ENCODE results near the gene NEK5. TPM values are rescaled to one million over a fixed set of nuclear protein-coding genes. Genes with fewer than 3 reads are reported as not detected.
"Not testable (repeated sequence)": the region's sequence is repeated elsewhere in the genome, so short reads cannot be mapped to it uniquely, and the experiment has no call there.

The NEK5 gene
- total RNA-seq (1 to 10 TPM; 3.0 to 7.5 TPM), polyA plus RNA-seq (ENCODE audit: insufficient read length in 2 of 2) (1 to 10 TPM; 6.0 to 7.6 TPM)
- long read RNA-seq, donor 1, result 0 reads
- long read RNA-seq, donor 2, full-length matches to known transcripts, result 1 of 1 reads
- long read RNA-seq, donor 2, partial matches to known transcripts, result 0 of 1 reads
- long read RNA-seq, donor 2, other reads (novel, unspliced or antisense), result 0 of 1 reads
- long read RNA-seq, donor 3, result 0 reads
- long read RNA-seq, donor 4, result 0 reads

GRCh38 chr13:52128714-52129700 lies at the start of gene NEK5:
TSS of gene NEK5 (minus strand) at chr13:52129073. CDS start at chr13:52127482, 1,591 bp downstream.
- H3K27ac ChIP-seq (ENCODE audit: low read depth, low read length), result peak within 1 kb of the TSS; percentile 52
- H3K36me3 ChIP-seq (ENCODE audit: control insufficient read depth, insufficient read depth, low read length), result peaks cover 6% of the 10 kb centered on the region
- H3K27me3 ChIP-seq (ENCODE audit: control insufficient read depth, insufficient read depth, low read length), result no peaks in the 10 kb centered on the region
- H3K4me3 ChIP-seq (ENCODE audit: low read depth, low read length), result peak within 1 kb of the TSS; percentile 77
- peak; percentile 8 to 77 (median 32) for DNase-seq (ENCODE audit: low read depth in 4 of 6, low spot score in 6 of 6)
- WGBS (ENCODE audit: insufficient coverage), result 4% methylated on average over 67 of the region's 71 CpGs
- H3K9me3 ChIP-seq (ENCODE audit: control insufficient read depth, insufficient read depth, low read length), result no peaks in the 10 kb centered on the region
- H3K4me1 ChIP-seq (ENCODE audit: control insufficient read depth, insufficient read depth, low read length), result peaks cover 13% of the 10 kb centered on the region

- H3K36me3 ChIP-seq (ENCODE audit: control insufficient read depth, insufficient read depth, low read length), result peaks cover 14% of the 10 kb centered on the region
- WGBS (ENCODE audit: insufficient coverage), result no CpG with 5 or more reads among the region's 2 CpGs
- no peak overlapping the region for H3K27ac ChIP-seq (ENCODE audit: low read depth, low read length)
Observed at GRCh38 chr13:52177276-52177675, 48.4 kb upstream of the NEK5 start.

GRCh38 chr13:52173970-52174369 lies 45.1 kb upstream of the NEK5 start:
- not testable (repeated sequence) for H3K4me3 ChIP-seq (ENCODE audit: low read depth, low read length); H3K27me3 ChIP-seq (ENCODE audit: control insufficient read depth, insufficient read depth, low read length); H3K9me3 ChIP-seq (ENCODE audit: control insufficient read depth, insufficient read depth, low read length); DNase-seq (ENCODE audit: low read depth in 4 of 6, low spot score in 6 of 6); H3K4me1 ChIP-seq (ENCODE audit: control insufficient read depth, insufficient read depth, low read length); H3K27ac ChIP-seq (ENCODE audit: low read depth, low read length)
- 80% methylated on average over 3 of the region's 6 CpGs for WGBS (ENCODE audit: insufficient coverage)
- peaks cover 12% of the 10 kb centered on the region for H3K36me3 ChIP-seq (ENCODE audit: control insufficient read depth, insufficient read depth, low read length)

More at GRCh38 chr13:52177276-52177675, 48.4 kb upstream of the NEK5 start:
- Histone ChIP-seq H3K4me1 (ENCODE audit: control insufficient read depth, insufficient read depth, low read length) (no peaks in the 10 kb centered on the region), H3K27me3 (ENCODE audit: control insufficient read depth, insufficient read depth, low read length) (no peaks in the 10 kb centered on the region), H3K4me3 (ENCODE audit: low read depth, low read length) (no peak overlapping the region), H3K9me3 (ENCODE audit: control insufficient read depth, insufficient read depth, low read length) (no peaks in the 10 kb centered on the region)
- DNase-seq (ENCODE audit: low read depth in 4 of 6, low spot score in 6 of 6), result no peak

- no peaks in the 10 kb centered on the region for H3K27me3 ChIP-seq (ENCODE audit: control insufficient read depth, insufficient read depth, low read length)
- no peak overlapping the region for H3K27ac ChIP-seq (ENCODE audit: low read depth, low read length)
- no peaks in the 10 kb centered on the region for H3K4me1 ChIP-seq (ENCODE audit: control insufficient read depth, insufficient read depth, low read length)
- DNase-seq (ENCODE audit: low read depth in 4 of 6, low spot score in 6 of 6), result no peak
- no peak overlapping the region for H3K4me3 ChIP-seq (ENCODE audit: low read depth, low read length)
- no CpG with 5 or more reads among the region's 3 CpGs for WGBS (ENCODE audit: insufficient coverage)
- no peaks in the 10 kb centered on the region for H3K9me3 ChIP-seq (ENCODE audit: control insufficient read depth, insufficient read depth, low read length)
- H3K36me3 ChIP-seq (ENCODE audit: control insufficient read depth, insufficient read depth, low read length), result peaks cover 16% of the 10 kb centered on the region
Observed at GRCh38 chr13:52173373-52173772, 44.5 kb upstream of the NEK5 start.

- not testable (repeated sequence) for H3K9me3 ChIP-seq (ENCODE audit: control insufficient read depth, insufficient read depth, low read length); H3K27me3 ChIP-seq (ENCODE audit: control insufficient read depth, insufficient read depth, low read length); DNase-seq (ENCODE audit: low read depth in 4 of 6, low spot score in 6 of 6); H3K4me1 ChIP-seq (ENCODE audit: control insufficient read depth, insufficient read depth, low read length); H3K27ac ChIP-seq (ENCODE audit: low read depth, low read length); H3K4me3 ChIP-seq (ENCODE audit: low read depth, low read length)
- H3K36me3 ChIP-seq (ENCODE audit: control insufficient read depth, insufficient read depth, low read length), result peaks cover 15% of the 10 kb centered on the region
- WGBS (ENCODE audit: insufficient coverage), result no CpG with 5 or more reads among the region's 1 CpG
Observed at GRCh38 chr13:52171686-52172085, 42.8 kb upstream of the NEK5 start.

GRCh38 chr13:52170828-52171391 lies 42.0 kb upstream of the NEK5 start:
- not testable (repeated sequence) for H3K27me3 ChIP-seq (ENCODE audit: control insufficient read depth, insufficient read depth, low read length); H3K4me3 ChIP-seq (ENCODE audit: low read depth, low read length); H3K9me3 ChIP-seq (ENCODE audit: control insufficient read depth, insufficient read depth, low read length); DNase-seq (ENCODE audit: low read depth in 4 of 6, low spot score in 6 of 6); H3K4me1 ChIP-seq (ENCODE audit: control insufficient read depth, insufficient read depth, low read length)
- WGBS (ENCODE audit: insufficient coverage), result no CpG with 5 or more reads among the region's 1 CpG
- Histone ChIP-seq H3K27ac (ENCODE audit: low read depth, low read length) (peak overlapping the region; percentile 47), H3K36me3 (ENCODE audit: control insufficient read depth, insufficient read depth, low read length) (peaks cover 19% of the 10 kb centered on the region)

GRCh38 chr13:52169839-52170238 lies 41.0 kb upstream of the NEK5 start:
- peaks cover 18% of the 10 kb centered on the region for H3K36me3 ChIP-seq (ENCODE audit: control insufficient read depth, insufficient read depth, low read length)
- DNase-seq (ENCODE audit: low read depth in 4 of 6, low spot score in 6 of 6), result no peak
- WGBS (ENCODE audit: insufficient coverage), result 100% methylated on average over 1 of the region's 5 CpGs
- H3K4me1 ChIP-seq (ENCODE audit: control insufficient read depth, insufficient read depth, low read length), result no peaks in the 10 kb centered on the region
- H3K27me3 ChIP-seq (ENCODE audit: control insufficient read depth, insufficient read depth, low read length), result no peaks in the 10 kb centered on the region
- H3K27ac ChIP-seq (ENCODE audit: low read depth, low read length), result peak overlapping the region; percentile 76
- no peaks in the 10 kb centered on the region for H3K9me3 ChIP-seq (ENCODE audit: control insufficient read depth, insufficient read depth, low read length)
- H3K4me3 ChIP-seq (ENCODE audit: low read depth, low read length), result no peak overlapping the region

GRCh38 chr13:52165411-52165810 lies 36.5 kb upstream of the NEK5 start:
- H3K4me1 ChIP-seq (ENCODE audit: control insufficient read depth, insufficient read depth, low read length), result peaks cover 2% of the 10 kb centered on the region
- no peak overlapping the region for H3K4me3 ChIP-seq (ENCODE audit: low read depth, low read length)
- H3K27me3 ChIP-seq (ENCODE audit: control insufficient read depth, insufficient read depth, low read length), result no peaks in the 10 kb centered on the region
- DNase-seq (ENCODE audit: low read depth in 4 of 6, low spot score in 6 of 6), result no peak
- H3K9me3 ChIP-seq (ENCODE audit: control insufficient read depth, insufficient read depth, low read length), result no peaks in the 10 kb centered on the region
- peaks cover 15% of the 10 kb centered on the region for H3K36me3 ChIP-seq (ENCODE audit: control insufficient read depth, insufficient read depth, low read length)
- WGBS (ENCODE audit: insufficient coverage), result 40% methylated on average over 1 of the region's 2 CpGs
- H3K27ac ChIP-seq (ENCODE audit: low read depth, low read length), result no peak overlapping the region

- no peak overlapping the region for H3K4me3 ChIP-seq (ENCODE audit: low read depth, low read length)
- DNase-seq (ENCODE audit: low read depth in 4 of 6, low spot score in 6 of 6), result no peak
- peaks cover 5% of the 10 kb centered on the region for H3K4me1 ChIP-seq (ENCODE audit: control insufficient read depth, insufficient read depth, low read length)
- H3K36me3 ChIP-seq (ENCODE audit: control insufficient read depth, insufficient read depth, low read length), result peaks cover 15% of the 10 kb centered on the region
- no peak overlapping the region for H3K27ac ChIP-seq (ENCODE audit: low read depth, low read length)
- H3K27me3 ChIP-seq (ENCODE audit: control insufficient read depth, insufficient read depth, low read length), result no peaks in the 10 kb centered on the region
- H3K9me3 ChIP-seq (ENCODE audit: control insufficient read depth, insufficient read depth, low read length), result no peaks in the 10 kb centered on the region
Observed at GRCh38 chr13:52164989-52165388, 36.1 kb upstream of the NEK5 start.
